ENCODE results near the gene TRMU. TPM values are rescaled to one million over a fixed set of nuclear protein-coding genes. Genes with fewer than 3 reads are reported as not detected.

Gene TRMU
- total and polyA plus RNA-seq, 2 of the 8 experiments (the other 6 are each of a cell fraction or from before 2014, with no cell fraction given) = 43.4 to 70.6 TPM

- H2AFZ ChIP-seq (ENCODE audit: low read length) = no peak overlapping the region
- H3K18ac ChIP-seq (ENCODE audit: extremely low read depth, low read length) = no peak overlapping the region
- no peaks in the 10 kb centered on the region; a peak in 1 of 4 replicates for H3K9me3 ChIP-seq (ENCODE audit: insufficient read depth in 2 of 2, low read depth in 1 of 2, low read length in 1 of 2)
- H3K23me2 ChIP-seq (ENCODE audit: low read depth, low read length) = no peaks in the 10 kb centered on the region
- no peaks in the 10 kb centered on the region for H3K27me3 ChIP-seq (replicated peaks in 1 of 4; ENCODE audit: control insufficient read depth in 3 of 4, extremely low read depth in 1 of 4, insufficient read depth in 3 of 4, low read length in 3 of 4)
- H3K4me1 ChIP-seq (replicated peaks in 1 of 4; ENCODE audit: control insufficient read depth in 3 of 4, insufficient read depth in 4 of 4, low read length in 3 of 4) = no peaks in the 10 kb centered on the region
- ChIA-PET POLR2A (ENCODE audit: partially characterized antibody) (interaction anchor here (1.1 kb wide), 1 partner anchor 27 kb away, joined by 3 read pairs; no protein-coding TSS in a partner anchor), CTCF (ENCODE audit: partially characterized antibody) (interaction anchor here (0.6 to 5.8 kb wide), 18 partner anchors 10 to 222 kb away, joined by 3 to 60 read pairs (median 4); partner anchors contain the start of gene CELSR1)
- WGBS, 2 experiments (ENCODE audit: extremely low coverage in 1 of 2, insufficient coverage in 1 of 2, insufficient read length in 1 of 2, insufficient replicate concordance in 2 of 2, low coverage in 1 of 2, low lambda C conversion rate in 2 of 2, missing lambda C conversion rate in 1 of 2) = 95% methylated on average over 22 of the region's 23 CpGs; no CpG with 5 or more reads in 1 of the 2 experiments
- H2BK20ac ChIP-seq (ENCODE audit: low read length) = no peak overlapping the region
- no peak overlapping the region for H3K9ac ChIP-seq (replicated peaks in 1 of 4; ENCODE audit: extremely low read depth in 1 of 4, low read depth in 3 of 4, low read length in 3 of 4)
- no peak overlapping the region for H2BK5ac ChIP-seq (ENCODE audit: low read depth, low read length)
- no peak for DNase-seq (ENCODE audit: low read depth in 1 of 2, low spot score in 2 of 2)
- no peak overlapping the region for H2BK12ac ChIP-seq (ENCODE audit: low read depth, low read length)
- peaks cover 13 to 17% of the 10 kb centered on the region in 2 experiments for H4K20me1 ChIP-seq (replicated peaks in 1 of 2; ENCODE audit: control insufficient read depth in 1 of 2, insufficient read depth in 2 of 2, low read length in 2 of 2)
- TF ChIP-seq BRCA1 (IDR thresholded peaks at IDR 0.05; ENCODE audit: low read depth, low read length) (no peak), KDM5A (IDR thresholded peaks at IDR 0.05; ENCODE audit: low read length) (no peak), CTCF (IDR thresholded peaks at IDR 0.05; ENCODE audit: control extremely low read depth in 1 of 3, insufficient read depth in 1 of 3, low read depth in 1 of 3, low read length in 3 of 3) (peak in 2 of 3 experiments; percentile 4 to 7; a peak in 2 of 4 replicates), ATF3 (IDR thresholded peaks at IDR 0.05; ENCODE audit: insufficient read depth, low read depth, low read length) (no peak), RAD21 (IDR thresholded peaks at IDR 0.05 in 1 of 2, conservative IDR thresholded peaks at IDR 0.05 in 1 of 2; ENCODE audit: low read depth in 2 of 2, low read length in 2 of 2) (peak in 1 of 2 experiments; percentile 18; a peak in 1 of 4 replicates), POLR2AphosphoS5 (IDR thresholded peaks at IDR 0.05; ENCODE audit: low read depth, low read length) (0 out of 2 replicates have a peak, but pooled peaks have one; percentile 16), POLR2A (IDR thresholded peaks at IDR 0.05; ENCODE audit: control extremely low read depth in 1 of 2, low read depth in 2 of 2, low read length in 2 of 2) (no peak; a peak in 1 of 3 replicates), CHD2 (IDR thresholded peaks at IDR 0.05; ENCODE audit: low read length) (no peak)
- no peak overlapping the region for H3K4me2 ChIP-seq (ENCODE audit: insufficient read depth in 1 of 2, low read depth in 2 of 2, low read length in 2 of 2)
- no peak overlapping the region for H3K23ac ChIP-seq (ENCODE audit: insufficient read length)
- no peak overlapping the region for H3K14ac ChIP-seq (ENCODE audit: insufficient read length)
- H3K27ac ChIP-seq (ENCODE audit: low read depth, low read length) = no peak overlapping the region
- H3K4me3 ChIP-seq (ENCODE audit: extremely low read depth in 1 of 4, insufficient read depth in 2 of 4, low read depth in 3 of 4, low read length in 4 of 4) = no peak overlapping the region
- H3K4ac ChIP-seq (replicated peaks; ENCODE audit: insufficient read length, low read depth, low read length) = no peak overlapping the region
- H4K8ac ChIP-seq (ENCODE audit: extremely low read depth, insufficient read depth, low read length) = no peak overlapping the region
- FAIRE-seq = no peak
- no peak overlapping the region for H4K91ac ChIP-seq (replicated peaks; ENCODE audit: insufficient read length, low read length)
- 0 out of 2 replicates have a peak, but pooled peaks cover 4% of the 10 kb centered on the region for H3K79me1 ChIP-seq (ENCODE audit: low read depth, low read length)
- H2BK15ac ChIP-seq (ENCODE audit: low read length) = no peak overlapping the region
- no peak overlapping the region for H3K56ac ChIP-seq (replicated peaks; ENCODE audit: insufficient read length, low read depth, low read length)
- H2AK5ac ChIP-seq (ENCODE audit: low read depth, low read length) = no peak overlapping the region
- H3K79me2 ChIP-seq (ENCODE audit: control insufficient read depth in 1 of 2, insufficient read depth in 2 of 2, low read length in 2 of 2) = no peaks in the 10 kb centered on the region
- H3K36me3 ChIP-seq (ENCODE audit: control insufficient read depth in 2 of 4, insufficient read depth in 4 of 4, low read length in 3 of 4) = peaks cover 8 to 36% (median 26%) of the 10 kb centered on the region in 4 experiments; a peak in 7 of 8 replicates
- no peak overlapping the region for H4K5ac ChIP-seq (ENCODE audit: insufficient read length, low read depth, low read length)
- no peak overlapping the region for H2BK120ac ChIP-seq (replicated peaks; ENCODE audit: low read depth, low read length)
Observed at GRCh38 chr22:46356496-46357480, 21.3 kb downstream of the TRMU start.
